GM04504 (cell line): Measurements from ENCODE around the gene PRPS2.

Experiments used
- DNase-seq: peaks from one replicate; pipeline ENCODE4 v3.0.0-alpha.2; 2012; ENCODE audit warnings: low read depth

Gene PRPS2

GRCh38 chrX:12791257-12792228 is at the start of gene PRPS2:
Gene PRPS2, plus strand, starts transcription at chrX:12791412. Its CDS starts 86 bp downstream, at chrX:12791498.
- DNase-seq = no peak

- no peak for DNase-seq
Measured at GRCh38 chrX:12741416-12741815, 49.8 kb upstream of the PRPS2 start.

- no peak for DNase-seq
Measured at GRCh38 chrX:12747433-12747832, 43.8 kb upstream of the PRPS2 start.

GRCh38 chrX:12751887-12752286 is 39.3 kb upstream of the PRPS2 start:
- DNase-seq = no peak

GRCh38 chrX:12753366-12753765 is 37.8 kb upstream of the PRPS2 start:
- DNase-seq = no peak

GRCh38 chrX:12758291-12758690 is 32.9 kb upstream of the PRPS2 start:
- no peak for DNase-seq

GRCh38 chrX:12767856-12768255 is 23.4 kb upstream of the PRPS2 start:
- no peak for DNase-seq

- no peak for DNase-seq
Measured at GRCh38 chrX:12768491-12768890, 22.7 kb upstream of the PRPS2 start.

- DNase-seq = peak; percentile 9
Measured at GRCh38 chrX:12770440-12770839, 20.8 kb upstream of the PRPS2 start.

- DNase-seq = no peak
Measured at GRCh38 chrX:12771445-12772069, 19.7 kb upstream of the PRPS2 start.

GRCh38 chrX:12777670-12778069 is 13.5 kb upstream of the PRPS2 start:
- no peak for DNase-seq

- DNase-seq = no peak
Measured at GRCh38 chrX:12779534-12779933, 11.7 kb upstream of the PRPS2 start.

- no peak for DNase-seq
Measured at GRCh38 chrX:12788645-12789044, 2.6 kb upstream of the PRPS2 start.

- no peak for DNase-seq
Measured at GRCh38 chrX:12789976-12790375, 1.2 kb upstream of the PRPS2 start.

GRCh38 chrX:12790885-12791256 is 341 bp upstream of the PRPS2 start:
- DNase-seq = no peak

- DNase-seq = no peak
Measured at GRCh38 chrX:12792711-12793110, 1.5 kb downstream of the PRPS2 start.

- DNase-seq = no peak
Measured at GRCh38 chrX:12794654-12795053, 3.4 kb downstream of the PRPS2 start.

GRCh38 chrX:12798601-12799000 is 7.4 kb downstream of the PRPS2 start:
- no peak for DNase-seq

- DNase-seq = no peak
Measured at GRCh38 chrX:12799118-12799517, 7.9 kb downstream of the PRPS2 start.

- DNase-seq = no peak
Measured at GRCh38 chrX:12802741-12803140, 11.5 kb downstream of the PRPS2 start.

- DNase-seq = no peak
Measured at GRCh38 chrX:12804655-12805054, 13.4 kb downstream of the PRPS2 start.

GRCh38 chrX:12805333-12805732 is 14.1 kb downstream of the PRPS2 start:
- no peak for DNase-seq

GRCh38 chrX:12811658-12812057 is 20.4 kb downstream of the PRPS2 start:
- DNase-seq = no peak
